RWPE2 (cell line): ENCODE data around the gene IL4R.
"Not testable (repeated sequence)": the region's sequence is repeated elsewhere in the genome, so short reads cannot be mapped to it uniquely, and the experiment has no call there.

Experiments
- ATAC-seq: fragments of 200-7000 bp; cut with Tn5 transposase; 3 replicates; pipeline ENCODE4 v1.9.1; 2021; ENCODE audit warnings: low read depth
- DNase-seq: peaks from one replicate; pipeline ENCODE4 v3.0.0-alpha.2; 2020; ENCODE audit warnings: low spot score
- H3K27ac ChIP-seq: fragments of 450-650 bp; 2 replicates; pipeline ENCODE4 v1.5.1; 2017; ENCODE audit warnings: mild to moderate bottlenecking; ENCODE audit not compliant: poor library complexity, severe bottlenecking
- H3K27me3 ChIP-seq: fragments of 250-450 bp; sonication (Bioruptor Pico); 2 replicates; pipeline ENCODE4 v1.5.1; 2021; ENCODE audit warnings: mild to moderate bottlenecking, moderate library complexity; ENCODE audit not compliant: insufficient read depth, poor library complexity, severe bottlenecking
- H3K36me3 ChIP-seq: fragments of 250-450 bp; sonication (Bioruptor Pico); 2 replicates; pipeline ENCODE4 v1.5.1; 2020; ENCODE audit warnings: low read depth, mild to moderate bottlenecking, moderate library complexity
- H3K4me1 ChIP-seq: fragments of 250-450 bp; sonication (Bioruptor Pico); 2 replicates; pipeline ENCODE4 v1.5.1; 2021; ENCODE audit warnings: mild to moderate bottlenecking, moderate library complexity; ENCODE audit not compliant: insufficient read depth, poor library complexity, severe bottlenecking
- H3K4me3 ChIP-seq: fragments of 250-450 bp; sonication (Bioruptor Pico); 2 replicates; pipeline ENCODE4 v1.5.1; 2021; ENCODE audit warnings: mild to moderate bottlenecking, moderate library complexity; ENCODE audit not compliant: severe bottlenecking
- H3K9me3 ChIP-seq: fragments of 250-450 bp; sonication (Bioruptor Pico); 2 replicates; pipeline ENCODE4 v1.5.1; 2021; ENCODE audit warnings: mild to moderate bottlenecking, moderate library complexity; ENCODE audit not compliant: severe bottlenecking
- TF ChIP-seq, protein P1 (sequence below): fragments of 450-650 bp; IDR thresholded peaks from one replicate; pipeline ENCODE4 v1.5.1; 2017; ENCODE audit warnings: mild to moderate bottlenecking, moderate library complexity; ENCODE audit not compliant: poor library complexity, severe bottlenecking

IL4R gene

DNA sequence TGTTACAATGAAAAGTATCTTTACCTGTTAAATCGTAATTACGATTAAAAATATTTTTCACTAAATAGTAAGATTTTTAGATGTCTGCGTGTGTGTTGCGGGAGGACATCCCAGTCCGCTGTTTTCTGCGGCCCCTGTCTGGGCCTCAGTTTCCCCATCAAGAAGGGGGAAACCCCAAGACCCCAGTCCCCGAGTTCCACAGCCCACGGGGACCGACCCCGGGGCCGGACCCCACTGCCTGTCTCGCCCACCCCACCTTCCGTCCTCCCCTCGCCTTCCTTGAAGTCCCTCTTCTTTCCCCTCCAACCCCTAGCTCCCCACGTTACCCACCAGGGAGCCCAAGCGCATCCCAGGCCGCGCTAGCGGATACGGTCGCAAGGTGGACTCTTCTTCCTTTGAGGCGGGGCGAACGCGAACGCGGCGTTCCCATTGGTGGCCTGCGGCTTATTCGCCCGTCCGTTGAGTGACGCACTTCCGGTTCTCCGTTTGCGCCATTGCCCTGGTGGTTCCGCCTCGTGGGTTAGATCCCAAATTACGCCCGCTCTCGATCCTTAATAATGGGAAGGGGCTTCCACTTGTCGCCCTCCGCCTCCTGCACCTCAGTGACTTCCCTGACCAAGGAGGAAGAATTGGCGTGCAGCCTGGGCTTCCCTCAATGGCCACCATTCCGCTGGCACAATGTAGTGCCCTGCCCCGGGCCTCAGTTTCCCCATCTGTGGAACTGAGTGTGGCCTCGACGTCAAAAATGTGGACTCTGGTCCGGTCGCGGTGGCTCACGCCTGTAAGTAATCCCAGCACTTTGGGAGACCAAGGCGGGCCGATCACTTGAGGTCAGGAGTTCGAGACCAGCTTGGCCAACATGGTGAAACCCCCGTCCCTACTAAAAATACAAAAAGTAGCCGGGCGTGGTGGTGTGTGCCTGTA is 45.1 kb upstream of the IL4R start, which contains the start of gene NSMCE1:
Gene NSMCE1, minus strand, starts transcription at position 397 of the 924 bp plus-strand sequence. CDS start 11,202 bp downstream, outside the sequence.
- TF ChIP-seq, protein P1, sequence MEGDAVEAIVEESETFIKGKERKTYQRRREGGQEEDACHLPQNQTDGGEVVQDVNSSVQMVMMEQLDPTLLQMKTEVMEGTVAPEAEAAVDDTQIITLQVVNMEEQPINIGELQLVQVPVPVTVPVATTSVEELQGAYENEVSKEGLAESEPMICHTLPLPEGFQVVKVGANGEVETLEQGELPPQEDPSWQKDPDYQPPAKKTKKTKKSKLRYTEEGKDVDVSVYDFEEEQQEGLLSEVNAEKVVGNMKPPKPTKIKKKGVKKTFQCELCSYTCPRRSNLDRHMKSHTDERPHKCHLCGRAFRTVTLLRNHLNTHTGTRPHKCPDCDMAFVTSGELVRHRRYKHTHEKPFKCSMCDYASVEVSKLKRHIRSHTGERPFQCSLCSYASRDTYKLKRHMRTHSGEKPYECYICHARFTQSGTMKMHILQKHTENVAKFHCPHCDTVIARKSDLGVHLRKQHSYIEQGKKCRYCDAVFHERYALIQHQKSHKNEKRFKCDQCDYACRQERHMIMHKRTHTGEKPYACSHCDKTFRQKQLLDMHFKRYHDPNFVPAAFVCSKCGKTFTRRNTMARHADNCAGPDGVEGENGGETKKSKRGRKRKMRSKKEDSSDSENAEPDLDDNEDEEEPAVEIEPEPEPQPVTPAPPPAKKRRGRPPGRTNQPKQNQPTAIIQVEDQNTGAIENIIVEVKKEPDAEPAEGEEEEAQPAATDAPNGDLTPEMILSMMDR = no peak
- peak; percentile 86 for ATAC-seq
- Histone ChIP-seq H3K27ac (peak within 1 kb of the TSS; percentile 46), H3K9me3 (no peaks in the 10 kb centered on the region), H3K36me3 (no peaks in the 10 kb centered on the region; the same call in 1 of the 2 replicates), H3K4me3 (peak within 1 kb of the TSS; percentile 71), H3K27me3 (no peaks in the 10 kb centered on the region), H3K4me1 (peaks cover 18% of the 10 kb centered on the region)
- peak; percentile 94 for DNase-seq

DNA sequence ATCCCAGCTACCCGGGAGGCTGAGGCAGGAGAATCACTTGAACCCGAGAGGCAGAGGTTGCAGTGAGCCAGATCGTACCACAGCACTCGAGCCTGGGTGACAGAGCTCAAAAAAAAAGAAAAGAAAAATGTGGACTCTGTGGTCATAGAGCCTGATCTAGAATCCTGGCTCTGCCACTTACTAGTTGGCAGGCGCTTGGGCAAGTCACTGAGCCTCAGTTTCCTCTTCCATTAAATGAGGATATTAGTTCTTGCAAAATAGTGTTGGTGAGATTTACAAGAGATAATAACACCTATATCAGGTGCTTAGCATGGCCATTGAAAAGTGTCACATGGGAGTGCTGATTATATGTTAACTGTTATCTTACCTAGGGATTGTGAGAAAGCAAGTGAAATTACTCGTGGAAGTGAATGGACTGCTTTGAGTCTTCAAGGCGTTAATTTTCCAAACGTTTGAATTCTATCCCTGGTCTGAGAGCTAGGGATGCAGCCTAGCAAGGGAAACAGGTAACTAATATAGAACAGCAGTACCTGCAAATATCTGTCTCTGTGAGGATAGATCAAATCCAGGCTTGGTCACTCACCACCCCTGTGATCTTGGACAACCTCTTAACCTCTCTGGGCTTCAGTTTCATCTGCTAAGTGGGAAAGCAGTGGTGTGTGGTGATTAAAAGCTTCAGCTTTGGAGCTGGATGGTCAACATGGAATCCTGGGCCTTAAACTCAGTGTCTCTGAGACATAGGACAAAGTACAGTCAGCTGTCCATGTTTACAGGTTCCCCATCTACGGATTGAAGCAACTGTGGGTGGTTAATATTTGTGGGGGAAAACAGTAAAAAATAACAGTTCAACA is 44.2 kb upstream of the IL4R start:
- H3K9me3 ChIP-seq = no peaks in the 10 kb centered on the region
- TF ChIP-seq, protein P1 = no peak
- H3K4me3 ChIP-seq = peak overlapping the region; percentile 71
- no peaks in the 10 kb centered on the region for H3K27me3 ChIP-seq
- H3K36me3 ChIP-seq = no peaks in the 10 kb centered on the region; the same call in 1 of the 2 replicates
- no peak for DNase-seq
- H3K27ac ChIP-seq = peak overlapping the region; percentile 46
- ATAC-seq = no peak
- H3K4me1 ChIP-seq = peaks cover 11% of the 10 kb centered on the region

DNA sequence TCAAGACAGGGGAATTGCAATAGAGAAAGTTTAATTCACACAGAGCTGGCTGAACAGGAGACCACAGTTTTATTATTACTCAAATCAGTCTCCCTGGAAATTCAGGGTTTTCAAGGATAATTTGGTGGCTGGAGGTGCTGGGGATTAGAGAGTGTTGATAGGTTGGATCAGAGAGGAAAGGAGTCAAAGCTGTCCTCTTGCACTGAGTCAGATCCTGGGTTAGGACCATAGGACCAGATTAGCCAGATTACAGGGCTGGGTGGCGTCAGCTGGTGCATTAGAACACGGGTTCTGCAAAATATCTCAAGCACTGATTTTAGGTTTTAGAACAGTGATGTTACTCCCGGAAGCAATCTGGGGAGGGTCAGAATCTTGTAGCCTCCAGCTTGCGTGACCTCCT is 43.4 kb upstream of the IL4R start:
- Histone ChIP-seq H3K4me3 (no peak overlapping the region), H3K9me3 (no peaks in the 10 kb centered on the region), H3K4me1 (peaks cover 8% of the 10 kb centered on the region), H3K27me3 (no peaks in the 10 kb centered on the region), H3K27ac (no peak overlapping the region), H3K36me3 (no peaks in the 10 kb centered on the region; the same call in 1 of the 2 replicates)
- TF ChIP-seq, protein P1 = no peak
- no peak for DNase-seq
- no peak for ATAC-seq

DNA sequence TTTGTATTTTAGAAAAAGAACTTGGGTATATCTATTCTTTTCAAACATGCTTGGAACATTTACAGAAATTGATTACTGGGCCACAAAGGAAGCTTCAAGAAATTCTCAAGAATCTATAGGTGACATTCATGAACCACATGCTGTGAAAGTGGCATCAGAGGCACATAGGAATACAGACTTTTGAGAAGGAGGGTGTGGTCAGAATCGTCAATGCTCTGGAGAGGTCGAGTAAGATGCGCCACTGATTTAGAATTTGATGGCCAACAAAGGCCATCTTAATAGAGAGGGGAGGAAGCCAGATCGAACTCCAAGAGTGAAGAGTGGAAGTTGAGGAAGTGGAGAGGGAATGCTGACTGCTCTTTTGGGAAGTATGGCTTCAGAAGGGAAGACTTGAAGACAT is 41.7 kb upstream of the IL4R start:
- ATAC-seq (no peak), DNase-seq (no peak)
- peaks cover 8% of the 10 kb centered on the region for H3K4me1 ChIP-seq
- H3K36me3 ChIP-seq = no peaks in the 10 kb centered on the region
- no peak overlapping the region for H3K4me3 ChIP-seq
- TF ChIP-seq, protein P1 = no peak
- H3K9me3 ChIP-seq = no peaks in the 10 kb centered on the region
- H3K27ac ChIP-seq = no peak overlapping the region
- H3K27me3 ChIP-seq = no peaks in the 10 kb centered on the region

DNA sequence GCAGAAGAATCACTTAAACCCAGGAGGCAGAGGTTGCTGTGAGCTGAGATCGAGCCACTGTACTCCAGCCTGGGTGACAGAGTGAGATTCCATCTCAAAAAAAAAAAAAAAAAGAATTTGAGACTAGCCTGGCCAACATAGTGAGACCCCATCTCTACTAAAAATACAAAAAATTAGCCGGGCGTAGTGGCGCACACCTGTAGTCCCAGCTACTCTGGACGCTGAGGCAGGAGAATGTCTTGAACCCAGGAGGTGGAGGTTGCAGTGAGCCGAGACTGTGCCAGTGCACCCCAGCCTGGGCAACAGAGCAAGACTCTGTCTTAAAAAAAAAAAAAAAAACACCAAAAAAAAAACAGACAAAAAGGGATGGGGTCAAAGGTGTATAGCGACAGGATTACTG is 41.1 kb upstream of the IL4R start:
- H3K27me3 ChIP-seq, ATAC-seq, H3K4me3 ChIP-seq, DNase-seq, H3K9me3 ChIP-seq, H3K4me1 ChIP-seq, H3K36me3 ChIP-seq, H3K27ac ChIP-seq: not testable (repeated sequence)
